HG02759 (cell line): ENCODE data around the gene HPS5.
"Not testable (repeated sequence)": the region's sequence is repeated elsewhere in the genome, so short reads cannot be mapped to it uniquely, and the experiment has no call there.

ENCODE experiments used
- ATAC-seq: cut with Tn5 transposase; IDR thresholded peaks from one replicate; pipeline ENCODE4 v1.9.1; 2021; ENCODE audit warnings: mild to moderate bottlenecking, moderate library complexity; ENCODE audit not compliant: unreplicated experiment

The HPS5 gene

GRCh38 chr11:18280438-18281045 lies 41.4 kb downstream of the HPS5 start:
- peak; percentile 82 for ATAC-seq

- no peak for ATAC-seq
Measured at GRCh38 chr11:18277565-18278271, 44.2 kb downstream of the HPS5 start.

GRCh38 chr11:18271206-18271605 lies 50.7 kb downstream of the HPS5 start:
- no peak for ATAC-seq

GRCh38 chr11:18270102-18270501 lies 51.8 kb downstream of the HPS5 start:
- ATAC-seq, result no peak

- ATAC-seq, result not testable (repeated sequence)
Measured at GRCh38 chr11:18269252-18269651, 52.7 kb downstream of the HPS5 start.

GRCh38 chr11:18267335-18268133 lies 54.4 kb downstream of the HPS5 start:
- ATAC-seq, result peak; percentile 66

- no peak for ATAC-seq
Measured at GRCh38 chr11:18265949-18266348, 56.0 kb downstream of the HPS5 start, which contains the start of gene SAA1. SAA1 (plus strand) TSS chr11:18266264; CDS start chr11:18266888, 624 bp downstream.

GRCh38 chr11:18264677-18265555 lies 57.0 kb downstream of the HPS5 start:
- no peak for ATAC-seq

- ATAC-seq, result no peak
Measured at GRCh38 chr11:18264035-18264434, 57.9 kb downstream of the HPS5 start.

- not testable (repeated sequence) for ATAC-seq
Measured at GRCh38 chr11:18262681-18263350, 59.1 kb downstream of the HPS5 start.

- no peak for ATAC-seq
Measured at GRCh38 chr11:18261721-18262120, 60.2 kb downstream of the HPS5 start.

GRCh38 chr11:18259259-18259658 lies 62.7 kb downstream of the HPS5 start:
- no peak for ATAC-seq

- no peak for ATAC-seq
Measured at GRCh38 chr11:18254781-18255361, 67.1 kb downstream of the HPS5 start.

- ATAC-seq, result no peak
Measured at GRCh38 chr11:18253778-18254338, 68.1 kb downstream of the HPS5 start.

GRCh38 chr11:18253233-18253632 lies 68.7 kb downstream of the HPS5 start:
- ATAC-seq, result no peak

GRCh38 chr11:18248561-18248960 lies 73.4 kb downstream of the HPS5 start, which contains the start of gene SAA2:
SAA2 (minus strand) TSS chr11:18248668; CDS start chr11:18248011, 657 bp downstream.
- ATAC-seq, result no peak

GRCh38 chr11:18247191-18247581 lies 74.8 kb downstream of the HPS5 start:
- ATAC-seq, result peak; percentile 14

- peak; percentile 71 for ATAC-seq
Measured at GRCh38 chr11:18246379-18247190, 75.4 kb downstream of the HPS5 start.

GRCh38 chr11:18245396-18245795 lies 76.5 kb downstream of the HPS5 start:
- ATAC-seq, result no peak
